HG02759 (cell line): ENCODE data around the gene SLC37A3.
"Not testable (repeated sequence)": the region's sequence is repeated elsewhere in the genome, so short reads cannot be mapped to it uniquely, and the experiment has no call there.

Experiments used
- ATAC-seq: cut with Tn5 transposase; IDR thresholded peaks from one replicate; pipeline ENCODE4 v1.9.1; 2021; ENCODE audit warnings: mild to moderate bottlenecking, moderate library complexity; ENCODE audit not compliant: unreplicated experiment

The SLC37A3 gene

GRCh38 chr7:140349144-140349771, 49.1 kb downstream of the SLC37A3 start:
- ATAC-seq: no peak

DNA sequence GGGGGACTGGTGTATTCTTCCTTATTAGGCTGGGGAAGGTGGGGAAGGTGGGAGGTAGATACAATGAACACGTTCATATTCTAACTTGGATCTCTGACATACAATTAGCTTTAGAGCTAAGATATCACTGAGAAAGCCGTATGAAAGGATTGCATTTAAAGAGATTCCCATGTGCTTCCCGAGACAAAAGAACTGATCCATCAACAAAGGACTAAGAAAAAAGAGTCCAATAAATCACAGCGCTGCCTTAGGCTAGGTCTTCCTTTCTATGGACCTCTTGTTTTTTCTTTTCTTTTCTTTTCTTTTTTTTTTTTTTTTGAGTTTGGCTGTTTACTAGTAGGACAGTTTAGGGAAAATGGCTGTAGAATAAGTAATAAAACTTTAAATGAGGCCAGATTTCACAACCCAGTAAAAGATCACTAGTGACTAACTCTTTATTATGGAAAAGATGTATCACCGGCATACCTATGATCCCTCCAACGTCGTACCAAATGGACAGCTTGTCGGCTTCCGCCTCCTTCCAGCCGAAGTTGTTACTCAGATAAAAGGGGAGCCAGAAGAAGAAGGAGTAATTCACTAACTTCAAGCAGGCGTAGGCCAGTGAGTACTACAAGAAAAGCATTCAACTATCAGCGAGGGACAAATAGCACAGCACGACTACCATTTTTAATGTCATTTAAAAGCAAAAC, 50.0 kb downstream of the SLC37A3 start:
- ATAC-seq: no peak

DNA sequence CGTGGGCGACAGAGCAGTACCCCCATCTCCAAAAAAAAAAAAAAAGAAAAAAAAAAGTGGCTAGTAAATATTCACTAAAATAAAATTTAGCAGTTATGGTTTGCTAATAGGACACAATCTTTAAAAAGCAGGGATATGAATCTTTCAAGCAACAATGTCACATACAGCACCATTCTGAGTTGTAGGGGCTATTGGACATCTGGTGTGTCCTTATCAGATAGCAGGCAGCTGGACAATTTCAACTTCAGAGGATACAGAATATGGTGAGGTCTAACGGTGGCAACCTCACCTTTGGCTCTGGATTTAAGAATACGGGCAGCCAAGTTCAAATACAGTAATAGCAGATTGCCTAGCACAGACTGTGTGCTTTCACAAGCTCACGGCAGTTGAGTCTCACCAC, 51.1 kb downstream of the SLC37A3 start:
- ATAC-seq: no peak

DNA sequence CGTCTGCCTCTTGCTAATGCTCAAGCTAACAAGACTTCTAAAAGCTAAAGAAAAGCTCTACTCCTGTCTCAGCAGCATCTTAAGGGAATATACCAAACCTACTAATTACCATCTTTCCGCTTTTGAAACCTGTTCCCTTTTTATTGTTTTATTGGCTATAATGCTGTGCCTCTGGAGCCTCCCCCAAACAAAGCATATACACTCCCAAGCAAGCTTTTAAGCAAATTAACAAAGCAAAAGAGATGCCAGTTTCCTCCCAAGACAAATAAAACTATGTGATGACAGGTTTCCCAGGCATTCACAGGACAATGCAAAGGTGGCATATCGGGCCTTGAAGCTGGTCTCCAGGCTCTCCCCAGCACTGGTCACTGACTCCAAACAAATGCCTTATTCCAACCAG, 52.9 kb downstream of the SLC37A3 start:
- ATAC-seq: no peak

DNA sequence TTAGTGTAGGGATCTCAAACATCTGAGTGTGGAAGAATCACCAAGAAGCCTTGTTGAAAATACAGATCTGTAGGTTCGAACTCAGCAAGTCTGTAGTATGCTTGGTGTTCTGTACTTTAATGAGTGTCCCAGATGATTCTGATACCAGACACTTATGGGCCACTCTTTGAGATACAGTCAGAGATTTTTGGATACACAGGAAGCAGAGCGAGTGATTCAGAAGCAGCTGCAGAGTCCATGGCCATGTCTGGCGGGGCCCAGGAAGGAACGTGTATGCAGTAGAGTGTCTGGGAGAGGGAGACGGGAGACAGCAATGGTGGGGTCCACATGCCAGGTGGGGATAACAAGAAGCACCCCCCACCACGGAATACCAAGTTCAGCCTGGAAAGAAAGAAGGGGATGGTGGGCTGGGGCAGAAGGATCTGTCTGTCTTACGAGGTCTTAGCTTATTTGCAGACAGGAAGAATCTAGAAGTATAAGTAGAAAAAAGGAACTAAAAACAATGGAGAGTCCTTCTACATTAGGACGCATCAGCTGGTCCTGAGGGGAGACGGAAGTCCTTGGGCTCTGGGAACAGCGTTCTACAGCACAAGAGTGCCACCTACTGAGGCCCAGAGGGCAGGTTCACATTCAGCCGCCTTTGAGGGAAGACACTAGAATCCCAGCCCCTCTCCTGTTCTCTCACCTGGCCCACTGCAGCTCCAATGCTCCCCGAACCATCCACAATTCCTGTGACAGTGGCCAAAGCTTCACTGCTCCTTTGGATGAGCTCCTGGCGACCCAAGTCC, 55.4 kb downstream of the SLC37A3 start:
- ATAC-seq: no peak

DNA sequence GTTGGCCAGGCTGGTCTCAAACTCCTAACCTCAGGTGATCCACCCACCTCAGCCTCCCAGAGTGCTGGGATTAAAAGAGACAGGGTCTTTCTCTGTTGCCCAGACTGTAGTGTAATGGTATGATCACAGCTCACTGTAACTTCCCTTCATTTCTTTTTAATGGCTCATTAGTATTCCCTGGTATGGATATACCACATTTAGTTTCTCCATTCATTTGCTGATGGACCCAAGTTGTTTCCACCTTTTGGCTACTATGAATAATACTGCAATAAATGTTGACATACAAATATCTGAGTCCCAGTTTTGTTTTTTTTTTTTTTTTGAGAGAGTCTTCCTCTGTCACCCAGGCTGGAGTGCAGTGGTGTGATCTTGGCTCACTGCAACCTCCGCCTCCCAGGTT, 59.4 kb downstream of the SLC37A3 start:
- not testable (repeated sequence) for ATAC-seq

- ATAC-seq: no peak
Observed at GRCh38 chr7:140334341-140335057, 63.8 kb downstream of the SLC37A3 start.

GRCh38 chr7:140333686-140334085, 64.6 kb downstream of the SLC37A3 start:
- ATAC-seq: no peak

GRCh38 chr7:140333223-140333622, 65.1 kb downstream of the SLC37A3 start:
- no peak for ATAC-seq

DNA sequence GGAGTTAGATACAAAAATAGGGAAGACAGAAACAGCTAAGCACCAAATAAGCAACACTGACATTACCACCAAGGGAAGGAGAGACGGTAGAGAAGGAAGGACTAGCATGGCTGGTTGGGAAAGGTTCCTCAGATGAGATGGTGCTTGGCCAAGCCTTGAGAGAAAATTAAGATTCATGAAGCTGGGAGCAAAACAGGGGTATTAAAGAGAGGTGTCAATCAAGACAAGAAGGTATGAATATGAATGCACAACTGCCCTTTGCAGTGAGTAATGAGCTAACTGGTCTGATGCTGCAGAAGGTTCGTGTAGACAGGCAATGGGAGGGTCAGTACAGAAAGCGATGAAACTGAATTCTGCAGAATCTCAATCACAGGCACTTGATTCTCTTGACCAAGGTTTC, 67.7 kb downstream of the SLC37A3 start:
- ATAC-seq: no peak

- ATAC-seq: no peak
Observed at GRCh38 chr7:140330128-140330527, 68.2 kb downstream of the SLC37A3 start.

DNA sequence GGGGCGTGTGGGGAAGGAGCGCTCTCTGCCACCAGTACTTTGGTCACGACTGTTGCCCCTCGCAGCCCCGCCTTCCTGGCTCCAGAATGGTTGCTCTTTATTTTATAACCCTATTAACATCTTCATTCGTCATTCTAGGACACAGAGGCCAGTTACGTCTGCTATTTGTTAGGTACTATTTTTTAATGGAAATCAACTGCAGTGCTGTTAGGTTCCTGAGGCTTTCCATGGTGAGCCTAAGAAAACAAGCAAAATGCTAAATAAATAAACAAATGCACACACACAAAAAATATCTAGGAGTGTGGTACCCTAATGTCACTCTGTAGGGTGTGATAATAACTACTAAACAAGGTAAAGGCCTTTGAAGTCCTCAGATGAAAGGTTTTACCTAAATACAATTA, 71.1 kb downstream of the SLC37A3 start:
- no peak for ATAC-seq

DNA sequence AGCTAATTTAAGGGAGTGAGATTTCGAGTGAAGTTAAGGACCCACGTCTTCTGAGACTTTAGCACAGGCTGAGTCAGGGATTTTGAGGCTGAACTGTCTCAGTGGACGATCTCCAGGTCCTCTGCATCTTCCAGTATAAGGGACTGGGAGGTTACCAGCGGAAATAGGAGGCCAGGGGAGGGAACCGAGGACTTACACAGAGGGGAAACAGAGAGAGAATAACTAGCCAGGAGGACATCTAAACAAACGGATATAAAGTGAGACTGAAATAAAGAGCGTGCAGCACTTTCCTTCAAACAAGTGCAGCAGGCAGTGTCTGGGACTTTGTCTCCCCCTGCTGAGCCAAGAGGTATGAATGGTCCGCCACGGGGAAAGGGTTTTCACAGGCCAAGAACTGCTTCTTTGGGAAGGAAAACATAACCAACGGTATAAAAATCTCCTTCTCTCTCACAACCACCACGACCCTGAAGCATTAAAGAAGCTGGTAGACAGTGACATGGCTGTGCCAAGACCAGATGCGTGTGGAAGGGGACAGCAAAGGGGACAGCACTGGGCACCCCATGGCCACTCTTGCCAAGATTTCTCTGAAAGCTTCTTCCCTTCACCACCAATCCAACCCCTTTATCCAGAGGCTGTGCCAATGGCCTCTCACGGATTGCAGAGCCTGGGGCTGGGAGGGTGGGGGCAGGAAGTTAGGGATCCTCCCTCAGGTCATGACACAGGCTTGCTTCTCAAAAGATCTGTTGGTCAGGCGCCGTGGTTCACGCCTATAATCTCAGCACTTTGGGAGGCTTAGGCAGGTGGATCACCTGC, 72.0 kb downstream of the SLC37A3 start:
- no peak for ATAC-seq

- ATAC-seq: no peak
Observed at GRCh38 chr7:140325600-140325999, 72.7 kb downstream of the SLC37A3 start.

- ATAC-seq: no peak
Observed at GRCh38 chr7:140324714-140325113, 73.6 kb downstream of the SLC37A3 start.

DNA sequence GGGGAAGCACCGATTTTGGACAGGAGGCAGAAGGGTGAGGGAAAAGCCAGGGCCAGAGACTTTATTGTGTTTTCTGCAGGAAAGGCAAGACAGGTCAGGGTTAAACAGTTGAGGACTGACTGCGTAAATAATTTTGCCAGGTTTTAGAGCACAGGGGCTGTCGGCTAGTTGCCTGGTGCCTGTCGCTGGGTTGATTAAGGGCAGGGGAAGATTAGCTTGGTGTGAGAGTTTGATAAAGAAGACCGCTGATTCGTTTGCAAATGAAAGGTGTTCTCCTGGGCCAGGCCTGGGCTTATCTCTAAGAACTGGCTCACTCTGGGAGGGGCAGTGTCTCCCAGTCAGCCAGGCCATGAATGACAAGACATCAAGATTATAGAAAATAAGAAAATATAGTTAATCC, 75.6 kb downstream of the SLC37A3 start:
- no peak for ATAC-seq

DNA sequence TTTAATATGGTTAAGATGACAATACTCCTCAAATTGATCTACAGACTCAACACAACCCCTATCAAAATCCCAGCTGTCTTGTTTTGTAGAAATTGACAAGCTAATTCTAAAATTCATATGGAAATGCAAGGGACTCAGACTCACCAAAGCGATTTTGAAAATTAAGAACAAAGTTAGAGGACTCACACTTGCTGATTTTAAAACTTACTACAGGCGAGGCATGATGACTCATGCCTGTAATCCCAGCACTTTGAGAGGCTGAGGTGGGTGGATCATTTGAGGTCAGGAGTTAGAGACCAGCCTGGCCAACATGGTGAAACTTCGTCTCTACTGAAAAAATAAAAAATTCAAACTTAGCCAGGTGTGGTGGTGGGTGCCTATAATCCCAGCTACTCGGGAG, 78.3 kb downstream of the SLC37A3 start:
- not testable (repeated sequence) for ATAC-seq

GRCh38 chr7:140317999-140318398, 80.3 kb downstream of the SLC37A3 start:
- no peak for ATAC-seq

DNA sequence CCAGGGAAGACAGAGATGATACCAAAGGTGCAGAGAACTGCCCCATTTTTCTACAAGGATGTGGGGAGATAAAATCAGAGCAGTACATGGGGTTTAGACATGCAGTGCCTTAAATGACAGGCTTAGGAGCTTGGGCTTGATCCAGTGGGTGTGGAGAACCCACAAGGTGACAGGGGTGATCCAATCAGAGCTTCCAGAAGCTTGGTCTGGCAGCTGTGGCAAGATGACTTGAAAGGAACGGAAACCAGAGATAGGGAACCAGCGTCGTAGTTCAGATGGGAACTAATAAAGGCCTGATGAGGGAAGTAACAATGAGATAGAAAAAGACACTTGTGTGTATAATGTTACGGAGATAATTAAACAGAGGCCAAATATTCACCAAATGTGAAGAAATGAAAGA, 80.7 kb downstream of the SLC37A3 start:
- no peak for ATAC-seq

DNA sequence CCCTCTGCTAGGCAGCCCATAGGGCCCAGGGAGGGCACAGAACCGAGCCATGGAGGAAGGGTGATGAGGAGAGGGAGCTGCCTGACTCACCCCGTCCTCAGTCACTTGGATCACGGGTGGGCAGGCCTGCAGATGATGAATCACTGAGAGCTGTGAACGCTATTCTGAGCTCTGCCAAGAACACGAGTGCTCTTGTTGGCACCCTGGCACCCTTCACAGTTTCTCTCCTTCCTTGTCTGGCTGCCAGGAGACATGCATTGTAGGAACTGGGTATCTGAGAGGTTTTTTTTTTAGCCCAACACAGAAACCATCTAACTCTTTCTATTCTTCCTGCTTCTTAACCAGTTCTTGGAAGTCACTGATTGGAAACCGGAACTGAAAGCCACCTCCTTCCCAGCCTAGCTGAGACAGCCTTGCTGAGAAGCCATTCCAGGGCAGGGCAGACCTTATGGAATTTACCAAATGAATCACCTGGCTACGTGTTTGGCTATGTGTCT, 82.1 kb downstream of the SLC37A3 start:
- no peak for ATAC-seq
